Ishikawa (cell line): ENCODE measurements around the gene FRMD4B.

Source experiments
- CEBPB ChIP-seq: IDR thresholded peaks from 2 replicates; pipeline ENCODE4 v1.6.1; 2012
- EGR1 ChIP-seq: IDR thresholded peaks from 2 replicates; pipeline ENCODE4 v1.6.1; 2012
- EP300 ChIP-seq: IDR thresholded peaks from 2 replicates; pipeline ENCODE4 v1.6.1; 2012; ENCODE audit warnings: borderline replicate concordance
- MAX ChIP-seq: IDR thresholded peaks from 2 replicates; pipeline ENCODE4 v1.6.1; 2012
- REST ChIP-seq: IDR thresholded peaks from 2 replicates; pipeline ENCODE4 v1.6.1; 2012; ENCODE audit warnings: low read depth, mild to moderate bottlenecking
- TAF1 ChIP-seq: IDR thresholded peaks from 2 replicates; pipeline ENCODE4 v1.6.1; 2012; ENCODE audit warnings: low read depth, mild to moderate bottlenecking
- YY1 ChIP-seq: IDR thresholded peaks from 2 replicates; pipeline ENCODE4 v1.6.1; 2012; ENCODE audit warnings: low read depth

GRCh38 chr3:69300296-69300695, 85.6 kb downstream of the FRMD4B start:
- TF ChIP-seq YY1 (no peak), MAX (no peak), EP300 (no peak), CEBPB (no peak), EGR1 (no peak), REST (no peak), TAF1 (no peak)
